IMR-90 (cell line): Measurements from ENCODE around the gene MOCS1. TPM values are rescaled to one million over a fixed set of nuclear protein-coding genes. Genes with fewer than 3 reads are reported as not detected.

Experiments used
- ATAC-seq: fragments of 200-7000 bp; cut with Tn5 transposase; 2 replicates; pipeline ENCODE4 v1.9.1; 2020; ENCODE audit warnings: low read depth, mild to moderate bottlenecking, moderate library complexity
- BruUV-seq: library from RNA; stranded (reverse); fragments of 400-500 nt; replicated peaks from 2 replicates; lab custom pipeline; 2021; lab: Mats Ljungman, UMichigan
- CTCF ChIA-PET: fragments of 300-600 bp; formaldehyde crosslinking; extraction: SDS; loops from one replicate; lab custom pipeline; 2021; ENCODE audit warnings: antibody characterized with exemption; lab: Yijun Ruan, JAX
- POLR2A ChIA-PET: fragments of 300-600 bp; sonication (Branson Sonifier 250); formaldehyde crosslinking; loops from one replicate; lab custom pipeline; 2022; ENCODE audit warnings: antibody characterized with exemption; ENCODE audit not compliant: unreplicated experiment; lab: Charles Lee
- DNase-seq: peaks from one replicate; pipeline ENCODE4 v3.0.0; 2013
- H2AFZ ChIP-seq: replicated peaks from 2 replicates; pipeline ENCODE3; 2013; ENCODE audit warnings: low read length, mild to moderate bottlenecking; ENCODE audit not compliant: poor library complexity
- H2AK5ac ChIP-seq: 2 replicates; pipeline ENCODE4 v1.6.1; 2013; ENCODE audit warnings: low read depth, low read length, inconsistent platforms
- H2AK9ac ChIP-seq: replicated peaks from 2 replicates; pipeline ENCODE3; 2013; ENCODE audit warnings: mild to moderate bottlenecking, low read depth, low read length, moderate library complexity; ENCODE audit not compliant: poor library complexity
- H2BK120ac ChIP-seq: 2 replicates; pipeline ENCODE4 v1.6.1; 2013; ENCODE audit warnings: low read depth, low read length, inconsistent platforms
- H2BK15ac ChIP-seq: 3 replicates; pipeline ENCODE4 v1.6.1; 2013; ENCODE audit warnings: low read depth, low read length, inconsistent platforms
- H2BK20ac ChIP-seq: 2 replicates; pipeline ENCODE4 v1.6.1; 2013; ENCODE audit warnings: low read depth, mild to moderate bottlenecking, inconsistent platforms, low read length, moderate library complexity
- H2BK5ac ChIP-seq: 2 replicates; pipeline ENCODE4 v1.6.1; 2013; ENCODE audit warnings: mild to moderate bottlenecking, low read depth, low read length, inconsistent platforms; ENCODE audit not compliant: poor library complexity, severe bottlenecking
- H3K14ac ChIP-seq: replicated peaks from 2 replicates; pipeline ENCODE4 v1.6.1; 2013; ENCODE audit warnings: low read depth, low read length, inconsistent platforms
- H3K18ac ChIP-seq: 2 replicates; pipeline ENCODE4 v1.6.1; 2013; ENCODE audit warnings: low read depth, low read length, control low read depth
- H3K23ac ChIP-seq: 2 replicates; pipeline ENCODE4 v1.6.1; 2013; ENCODE audit warnings: low read depth, low read length, inconsistent platforms
- H3K27ac ChIP-seq: 2 replicates; pipeline ENCODE4 v1.5.1; 2013; ENCODE audit warnings: mild to moderate bottlenecking, control low read depth, low read length; ENCODE audit not compliant: insufficient read depth
- H3K27me3 ChIP-seq: 2 replicates; pipeline ENCODE4 v1.6.1; 2013; ENCODE audit warnings: low read length; ENCODE audit not compliant: control insufficient read depth, insufficient read depth
- H3K36me3 ChIP-seq: 2 replicates; pipeline ENCODE4 v1.6.1; 2013; ENCODE audit warnings: low read length, mixed read lengths; ENCODE audit not compliant: control insufficient read depth, insufficient read depth
- H3K4ac ChIP-seq: 2 replicates; pipeline ENCODE4 v1.6.1; 2013; ENCODE audit warnings: low read depth, low read length, inconsistent platforms
- H3K4me1 ChIP-seq: 2 replicates; pipeline ENCODE4 v1.6.1; 2013; ENCODE audit warnings: low read length, mixed read lengths; ENCODE audit not compliant: control insufficient read depth, insufficient read depth
- H3K4me2 ChIP-seq: 2 replicates; pipeline ENCODE4 v1.6.1; 2013; ENCODE audit warnings: low read depth, mild to moderate bottlenecking, control low read depth, low read length, moderate library complexity
- H3K4me3 ChIP-seq: 2 replicates; pipeline ENCODE4 v1.5.1; 2013; ENCODE audit warnings: low read depth, mild to moderate bottlenecking, control low read depth, low read length, moderate library complexity; ENCODE audit not compliant: insufficient read depth
- H3K56ac ChIP-seq: 2 replicates; pipeline ENCODE4 v1.6.1; 2013; ENCODE audit warnings: low read length, inconsistent platforms; ENCODE audit not compliant: insufficient read depth; ENCODE audit errors: extremely low read depth
- H3K79me1 ChIP-seq, 2 experiments: 2 replicates each; pipeline ENCODE4 v1.6.1; 2013; ENCODE audit warnings: low read length in 2 of 2, inconsistent platforms in 1 of 2, low read depth in 1 of 2
- H3K9ac ChIP-seq: 2 replicates; pipeline ENCODE4 v1.6.1; 2013; ENCODE audit warnings: low read depth, low read length, control low read depth
- H3K9me1 ChIP-seq: 2 replicates; pipeline ENCODE4 v1.6.1; 2013; ENCODE audit warnings: low read length, inconsistent platforms; ENCODE audit not compliant: insufficient read depth
- H3K9me3 ChIP-seq: 2 replicates; pipeline ENCODE4 v1.6.1; 2013; ENCODE audit warnings: low read length; ENCODE audit not compliant: control insufficient read depth, insufficient read depth
- H4K20me1 ChIP-seq: 2 replicates; pipeline ENCODE4 v1.6.1; 2013; ENCODE audit warnings: low read length, inconsistent platforms; ENCODE audit not compliant: insufficient read depth
- H4K5ac ChIP-seq: 2 replicates; pipeline ENCODE4 v1.6.1; 2013; ENCODE audit warnings: mild to moderate bottlenecking, low read depth, low read length, control low read depth
- H4K8ac ChIP-seq, 2 experiments: 2 replicates each; pipeline ENCODE4 v1.6.1; 2013; ENCODE audit warnings: low read depth in 2 of 2, low read length in 2 of 2, control low read depth in 1 of 2, inconsistent platforms in 1 of 2
- H4K91ac ChIP-seq: 2 replicates; pipeline ENCODE4 v1.6.1; 2013; ENCODE audit warnings: low read depth, low read length, inconsistent platforms; ENCODE audit not compliant: insufficient read depth
- CEBPB ChIP-seq: IDR thresholded peaks from 2 replicates; pipeline ENCODE4 v1.6.1; 2012; ENCODE audit warnings: low read depth, low read length, improper control_type of control experiment
- CHD1 ChIP-seq: IDR thresholded peaks from 2 replicates; pipeline ENCODE4 v1.6.1; 2012; ENCODE audit warnings: low read depth, low read length, improper control_type of control experiment
- MAFK ChIP-seq: IDR thresholded peaks from 2 replicates; pipeline ENCODE4 v1.6.1; 2012; ENCODE audit warnings: low read depth, low read length, improper control_type of control experiment
- MAZ ChIP-seq: IDR thresholded peaks from 2 replicates; pipeline ENCODE4 v1.6.1; 2012; ENCODE audit warnings: low read depth, mild to moderate bottlenecking, low read length, improper control_type of control experiment, moderate library complexity, borderline replicate concordance
- POLR2A ChIP-seq: IDR thresholded peaks from 2 replicates; pipeline ENCODE4 v1.6.1; 2012; ENCODE audit warnings: mild to moderate bottlenecking, low read depth, low read length
- RAD21 ChIP-seq: IDR thresholded peaks from 2 replicates; pipeline ENCODE4 v1.6.1; 2012; ENCODE audit warnings: low read length, improper control_type of control experiment
- RCOR1 ChIP-seq: IDR thresholded peaks from 2 replicates; pipeline ENCODE4 v1.6.1; 2012; ENCODE audit warnings: mild to moderate bottlenecking, low read length, improper control_type of control experiment; ENCODE audit not compliant: insufficient replicate concordance
- WGBS, 2 experiments: methylation state at CpG; one replicate each; pipeline versions ENCODE4 v1.1.5 to v1.1.7; 2013; ENCODE audit warnings: missing lambda C conversion rate in 2 of 2; ENCODE audit not compliant: insufficient read length in 1 of 2; ENCODE audit errors: extremely low coverage in 2 of 2; 5-methylcytosine and 5-hydroxymethylcytosine counted together
- dilution Hi-C: fragments of 300-500 bp; cut with HindIII; formaldehyde crosslinking; loops from one replicate; pipeline ENCODE4 v1.14.3; 2018; ENCODE audit warnings: low sequenced_read_pairs; ENCODE audit not compliant: unreplicated experiment
- in situ Hi-C: fragments of 300-500 bp; cut with MboI; formaldehyde crosslinking; loops from 3 replicates; pipeline ENCODE4 v1.14.3; 2019; ENCODE audit warnings: low sequenced_read_pairs, inconsistent platforms, mixed read lengths
- intact Hi-C: fragments of 100-400 bp; cut with micrococcal nuclease; formaldehyde crosslinking; loops from 2 replicates; pipeline ENCODE4 v1.10.0; 2022
- polyA plus RNA-seq, 3 experiments: library from polyadenylated mRNA; depleted of rRNA; stranded (reverse); fragments of >200 nt; gene quantifications; 2 replicates each; pipeline ENCODE4 v1.2.3, GENCODE V29; 2012; ENCODE audit warnings: low replicate concordance in 1 of 3
- total RNA-seq: library from RNA; depleted of rRNA; stranded (reverse); fragments of >200 nt; gene quantifications from 2 replicates; pipeline ENCODE4 v1.2.3, GENCODE V29; 2012

MOCS1 gene
- total and polyA plus RNA-seq, 2 of the 4 experiments (the other 2 are of a cell fraction): 5.5 to 9.5 TPM

DNA sequence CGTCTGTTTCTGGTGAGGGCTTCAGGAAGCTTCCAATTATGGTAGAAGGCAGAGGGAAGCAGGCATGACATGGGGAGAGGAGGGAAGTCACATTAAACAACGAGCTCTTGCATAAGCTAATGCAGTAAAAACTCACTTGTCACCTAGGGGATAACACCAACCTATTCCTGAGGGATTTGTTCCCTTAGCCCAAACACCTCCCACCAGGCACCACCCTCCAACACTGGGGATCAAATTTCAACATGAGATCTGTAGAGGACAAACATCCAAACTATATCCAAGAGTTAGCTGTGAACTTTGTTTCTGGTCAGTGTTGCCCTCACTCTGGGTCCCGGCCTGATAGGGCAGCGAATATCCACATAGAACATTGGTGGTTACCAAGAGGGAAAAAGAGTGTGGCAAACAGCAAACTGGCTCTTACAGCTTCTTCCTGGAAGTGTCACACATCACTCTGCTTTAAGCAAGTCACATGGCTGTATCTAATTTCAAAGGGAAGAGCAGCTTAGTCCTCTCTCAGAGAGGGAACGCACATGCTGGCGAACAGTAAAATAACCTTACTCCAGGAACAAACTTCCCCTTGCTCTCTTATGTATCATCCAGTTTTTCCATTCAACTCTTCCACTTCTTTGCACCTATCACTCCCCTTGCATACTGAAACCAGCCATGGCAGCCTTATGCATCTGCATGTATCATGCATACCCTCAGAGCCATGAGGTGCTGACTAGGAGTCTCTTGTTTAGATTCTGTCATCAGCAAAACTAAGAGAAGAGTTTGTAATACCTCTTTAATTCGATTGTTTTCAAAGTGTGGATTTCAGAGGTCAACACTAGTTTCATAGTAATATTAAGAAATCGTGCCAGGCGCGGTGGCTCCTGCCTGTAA, 4.8 kb upstream of the MOCS1 start:
- DNase-seq: no peak
- no peak overlapping the region; the same call in 1 of the 2 replicates for H4K91ac ChIP-seq
- POLR2A ChIA-PET: no interaction called here

More for the DNA sequence above, 4.8 kb upstream of the MOCS1 start:
- intact Hi-C loops (loop anchor here (2.0 kb wide), 1 partner anchor 42 kb away; no protein-coding TSS in a partner anchor), in situ Hi-C loops (no loop called here), dilution Hi-C loops (no loop called here)
- peaks cover 0 to under 1% of the 10 kb centered on the region in 2 experiments; a peak in 3 of 4 replicates for H3K79me1 ChIP-seq
- CTCF ChIA-PET: no interaction called here
- no peak overlapping the region for H3K23ac ChIP-seq
- no peaks in the 10 kb centered on the region for H3K9me1 ChIP-seq
- no peak overlapping the region for H3K9ac ChIP-seq
- no peak overlapping the region for H2BK120ac ChIP-seq
- H3K14ac ChIP-seq: no peak overlapping the region
- no peak overlapping the region for H3K56ac ChIP-seq
- H3K36me3 ChIP-seq: no peaks in the 10 kb centered on the region
- H2AK5ac ChIP-seq: no peak overlapping the region; the same call in 1 of the 2 replicates
- no peak overlapping the region for H2BK15ac ChIP-seq
- peaks cover 7% of the 10 kb centered on the region for H3K27me3 ChIP-seq
- no peak overlapping the region for H2AK9ac ChIP-seq
- H3K4me1 ChIP-seq: peaks cover 7% of the 10 kb centered on the region
- no peaks in the 10 kb centered on the region for H4K20me1 ChIP-seq
- no peak for TF ChIP-seq POLR2A
- no peak for TF ChIP-seq MAFK
- no peak for TF ChIP-seq CHD1
- no peak for TF ChIP-seq RCOR1
- no peak for TF ChIP-seq CEBPB
- no peak for TF ChIP-seq MAZ
- no peak for TF ChIP-seq RAD21
- no peak overlapping the region for H2BK5ac ChIP-seq
- no peak overlapping the region for H2AFZ ChIP-seq
- no peak overlapping the region for H4K8ac ChIP-seq
- no peak overlapping the region for H3K18ac ChIP-seq
- H2BK20ac ChIP-seq: no peak overlapping the region
- no CpG with 5 or more reads among the region's 10 CpGs for WGBS, 2 experiments
- no peak overlapping the region for H3K4ac ChIP-seq
- no TSS peak for BruUV-seq
- no peak overlapping the region for H4K5ac ChIP-seq
- H3K4me2 ChIP-seq: no peak overlapping the region
- no peak overlapping the region for H3K27ac ChIP-seq
- H3K9me3 ChIP-seq: no peaks in the 10 kb centered on the region
- no peak overlapping the region for H3K4me3 ChIP-seq
- ATAC-seq: no peak
